ENCODE data around the gene GNG13.

The GNG13 gene

DNA sequence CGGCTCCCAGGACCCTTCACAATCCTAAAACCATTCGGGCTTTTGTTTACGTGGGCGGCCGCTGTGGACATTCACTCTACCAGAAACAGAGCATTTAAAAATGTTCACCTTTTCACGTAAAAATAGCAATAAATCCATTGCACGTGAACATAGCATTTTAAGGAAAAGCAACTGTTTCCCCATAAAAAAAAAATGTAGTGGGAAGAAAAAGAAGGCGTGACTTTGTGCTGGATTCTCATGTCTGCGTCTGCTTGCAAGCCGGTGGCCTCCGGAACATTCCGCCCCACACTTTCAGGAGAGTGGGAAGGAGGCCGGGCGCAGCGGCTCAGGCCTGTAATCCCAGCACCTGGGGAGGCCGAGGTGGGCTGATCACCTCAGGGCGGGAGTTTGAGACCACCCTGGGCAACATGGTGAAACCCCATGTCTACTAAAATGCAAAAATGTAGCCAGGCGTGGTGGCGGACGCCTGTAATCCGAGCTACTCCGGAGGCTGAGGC is 13.4 kb upstream of the GNG13 start:
- no peak for DNase-seq (ENCODE audit: low read depth in 2 of 2)

DNA sequence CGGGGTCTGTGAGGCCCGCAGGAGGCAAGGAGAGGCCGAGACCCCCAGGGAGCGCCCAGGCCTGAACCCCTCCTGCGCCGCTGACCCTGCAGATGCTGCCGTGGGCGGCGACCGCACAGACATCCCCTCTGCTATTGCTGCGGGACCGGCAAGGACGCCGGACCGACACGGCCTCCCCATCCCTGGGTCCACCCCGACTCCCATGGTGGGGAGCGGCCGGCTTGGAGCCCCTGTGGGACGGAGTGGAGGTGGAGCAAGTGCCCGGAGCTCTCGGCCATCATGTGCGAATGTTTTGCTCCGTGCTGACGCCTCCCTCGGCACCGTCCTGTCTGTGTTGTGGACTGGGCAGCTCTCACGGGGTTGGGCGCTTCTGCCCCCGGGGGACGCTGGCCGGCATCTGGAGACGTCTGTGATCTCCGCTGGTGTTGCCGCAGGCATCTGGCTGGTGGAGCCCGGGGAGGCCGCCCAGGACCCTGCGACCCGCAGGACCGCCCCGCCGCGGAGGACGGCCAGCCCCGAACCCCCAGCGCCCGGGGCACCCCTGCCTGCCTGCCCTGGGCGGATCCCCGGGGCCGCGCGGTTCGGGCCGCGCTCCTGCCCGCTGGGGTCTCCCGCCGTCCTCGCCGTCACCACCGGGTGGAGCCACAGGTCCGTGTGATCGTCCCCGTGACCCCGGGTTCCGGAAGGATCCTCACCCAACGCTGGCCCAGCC is 12.8 kb upstream of the GNG13 start:
- peak in 1 of 2 experiments; percentile 8 for DNase-seq (ENCODE audit: low read depth in 2 of 2)

GRCh38 chr16:808085-808386 is 7.5 kb upstream of the GNG13 start:
- no peak for DNase-seq (ENCODE audit: low read depth in 2 of 2)

DNA sequence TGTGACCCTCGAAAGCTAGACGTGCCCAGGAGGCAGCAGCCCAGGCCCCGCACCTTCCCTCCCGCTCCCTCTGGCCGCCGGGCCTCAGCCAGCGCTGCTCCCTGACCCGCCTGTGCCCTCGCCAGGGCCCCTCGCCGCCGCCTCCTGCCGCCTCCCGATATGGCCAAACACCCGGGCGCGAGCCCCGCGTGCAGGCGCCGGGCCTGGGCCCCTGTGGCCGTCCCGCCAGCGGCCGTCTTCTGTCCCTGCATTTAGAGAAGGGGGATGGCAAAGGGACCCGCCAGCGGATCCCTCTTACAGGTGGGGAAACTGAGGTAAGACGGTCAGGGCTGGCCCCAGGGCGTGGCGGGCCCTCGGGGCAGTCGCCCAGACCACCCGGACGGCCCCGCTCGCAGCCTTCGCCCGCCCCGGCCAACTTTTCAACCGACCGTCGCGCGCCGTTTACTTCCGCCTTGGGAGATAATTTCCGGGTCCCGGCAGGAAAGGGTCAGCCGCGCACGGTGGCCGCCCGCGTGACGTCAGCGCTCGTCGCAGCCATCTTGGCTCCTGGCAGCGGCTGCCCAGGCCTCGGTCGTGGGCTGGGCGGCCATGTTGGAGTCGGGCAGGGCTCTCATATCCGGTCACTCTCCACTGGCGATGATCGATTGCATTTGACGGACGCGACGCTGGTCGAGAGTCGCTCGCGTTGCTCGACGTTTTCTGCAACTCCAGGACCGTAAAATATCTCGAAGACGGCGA is 7.0 kb upstream of the GNG13 start:
- DNase-seq (ENCODE audit: low read depth in 2 of 2): peak; percentile 75 to 76

- no peak for DNase-seq (ENCODE audit: low read depth in 2 of 2)
Observed at GRCh38 chr16:805474-805873, 4.9 kb upstream of the GNG13 start.

DNA sequence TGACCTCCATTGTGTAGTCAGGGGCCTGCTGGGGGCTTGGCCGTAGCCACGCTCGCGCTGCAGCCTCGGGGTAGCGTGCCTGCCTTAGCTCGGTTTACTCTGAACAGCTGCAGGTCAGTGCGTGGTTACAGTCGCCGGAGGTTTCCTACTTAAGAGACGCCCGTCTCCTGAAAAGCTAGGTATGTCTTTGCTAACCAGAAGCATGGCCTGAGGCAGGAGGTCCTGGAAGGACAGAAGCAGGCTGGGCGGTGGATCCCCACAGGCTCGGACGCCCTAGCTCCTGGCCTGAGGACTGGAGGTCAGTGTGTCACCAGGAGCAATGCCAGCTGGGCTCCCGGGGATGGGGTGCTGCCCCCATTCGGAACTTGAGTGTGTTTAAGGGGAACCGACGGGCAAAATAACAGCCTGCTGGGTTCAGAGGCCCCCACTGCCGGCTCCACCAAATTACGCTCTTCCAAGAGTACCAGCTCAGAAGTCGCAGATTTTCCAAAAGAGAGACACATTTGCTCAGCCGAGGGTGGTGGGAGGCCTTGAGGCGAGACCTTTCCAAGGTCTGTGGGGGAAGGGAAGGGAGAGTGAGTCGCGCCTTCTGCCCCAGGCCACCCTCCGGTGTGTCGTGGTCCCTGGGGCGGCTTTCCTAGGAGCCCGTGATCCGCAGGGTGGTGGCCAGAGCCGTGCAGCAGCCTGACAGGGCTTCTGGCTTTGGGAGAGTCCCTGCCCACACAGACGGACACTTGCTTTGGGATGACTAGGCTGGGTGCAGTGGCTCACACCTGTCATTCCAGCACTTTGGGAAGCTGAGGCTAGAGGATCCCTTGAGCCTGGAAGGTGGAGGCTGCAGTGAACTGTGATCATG is 3.9 kb upstream of the GNG13 start:
- no peak for DNase-seq (ENCODE audit: low read depth in 2 of 2)

- no peak for DNase-seq (ENCODE audit: low read depth in 2 of 2)
Observed at GRCh38 chr16:803754-804080, 3.2 kb upstream of the GNG13 start.

- no peak for DNase-seq (ENCODE audit: low read depth in 2 of 2)
Observed at GRCh38 chr16:802914-803753, 2.6 kb upstream of the GNG13 start.

DNA sequence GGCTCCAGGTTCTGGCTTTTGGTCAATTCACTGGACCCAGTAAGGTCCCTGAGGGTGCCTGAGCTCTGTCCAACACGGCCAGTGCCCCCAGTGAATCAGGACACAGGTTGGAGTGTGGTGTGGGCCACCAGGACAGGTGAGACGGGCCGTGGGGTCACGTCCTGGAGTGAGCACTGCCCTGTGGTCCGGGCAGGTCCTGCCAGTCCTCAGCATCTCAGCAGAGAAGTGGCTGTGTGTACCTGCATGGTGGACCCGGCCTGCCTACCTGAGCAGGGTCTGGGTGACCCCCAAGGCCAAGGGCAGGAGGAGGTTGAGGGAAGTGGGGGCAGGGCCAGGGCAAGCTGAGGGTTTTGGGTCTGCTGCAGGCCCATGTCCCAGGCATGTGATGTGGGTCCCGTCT is 1.9 kb upstream of the GNG13 start:
- no peak for DNase-seq (ENCODE audit: low read depth in 2 of 2)

GRCh38 chr16:801584-802363 is 1.2 kb upstream of the GNG13 start:
- no peak for DNase-seq (ENCODE audit: low read depth in 2 of 2)

- no peak for DNase-seq (ENCODE audit: low read depth in 2 of 2)
Observed at GRCh38 chr16:800834-801511, 439 bp upstream of the GNG13 start.

- DNase-seq (ENCODE audit: low read depth in 2 of 2): no peak
Observed at GRCh38 chr16:799111-799947, 1.2 kb downstream of the GNG13 start.

- DNase-seq (ENCODE audit: low read depth in 2 of 2): no peak
Observed at GRCh38 chr16:798666-799065, 1.9 kb downstream of the GNG13 start.

GRCh38 chr16:797686-798085 is 2.8 kb downstream of the GNG13 start:
- DNase-seq (ENCODE audit: low read depth in 2 of 2): no peak

GRCh38 chr16:797120-797420 is 3.5 kb downstream of the GNG13 start:
- DNase-seq (ENCODE audit: low read depth in 2 of 2): no peak

- DNase-seq (ENCODE audit: low read depth in 2 of 2): no peak
Observed at GRCh38 chr16:796296-797119, 4.0 kb downstream of the GNG13 start.

DNA sequence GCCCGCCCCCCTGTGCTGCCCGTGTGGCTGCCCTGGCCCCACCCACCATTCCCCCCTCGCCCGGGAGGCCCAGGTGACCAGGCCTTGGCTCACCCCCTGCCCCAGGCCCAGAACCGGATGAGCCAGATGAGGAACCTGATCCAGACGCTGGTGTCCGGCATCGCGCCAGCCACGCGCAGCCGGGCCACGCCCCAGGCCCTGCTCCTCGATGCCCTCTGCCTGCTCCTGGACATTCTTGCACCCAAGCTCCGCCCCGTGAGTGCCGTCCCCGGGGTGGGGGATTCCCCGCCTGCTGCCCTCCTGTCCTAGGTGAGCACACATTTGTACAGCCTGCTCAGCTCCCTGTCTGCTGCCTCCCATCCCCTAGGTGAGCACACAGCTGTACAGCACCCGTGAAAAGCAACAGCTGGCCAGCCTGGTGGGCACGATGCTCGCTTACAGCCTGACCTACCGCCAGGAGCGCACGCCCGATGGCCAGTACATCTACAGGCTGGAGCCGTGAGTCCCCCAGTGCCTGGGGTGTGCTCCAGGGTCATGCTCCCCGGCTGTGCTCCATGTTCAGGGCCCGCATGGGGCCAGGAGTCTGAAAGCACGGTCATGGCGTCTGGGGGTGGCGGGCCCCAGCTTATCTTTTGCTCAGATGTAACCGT is 4.8 kb downstream of the GNG13 start:
- no peak for DNase-seq (ENCODE audit: low read depth in 2 of 2)

- DNase-seq (ENCODE audit: low read depth in 2 of 2): no peak
Observed at GRCh38 chr16:794853-795466, 5.6 kb downstream of the GNG13 start.
